Measurements from ENCODE around the gene SLIT1.
A peak's percentile ranks its signal among the peaks of the same experiment; 100 is the strongest.
"Not testable (repeated sequence)": the region's sequence is repeated elsewhere in the genome, so short reads cannot be mapped to it uniquely, and the experiment has no call there.

The SLIT1 gene

DNA sequence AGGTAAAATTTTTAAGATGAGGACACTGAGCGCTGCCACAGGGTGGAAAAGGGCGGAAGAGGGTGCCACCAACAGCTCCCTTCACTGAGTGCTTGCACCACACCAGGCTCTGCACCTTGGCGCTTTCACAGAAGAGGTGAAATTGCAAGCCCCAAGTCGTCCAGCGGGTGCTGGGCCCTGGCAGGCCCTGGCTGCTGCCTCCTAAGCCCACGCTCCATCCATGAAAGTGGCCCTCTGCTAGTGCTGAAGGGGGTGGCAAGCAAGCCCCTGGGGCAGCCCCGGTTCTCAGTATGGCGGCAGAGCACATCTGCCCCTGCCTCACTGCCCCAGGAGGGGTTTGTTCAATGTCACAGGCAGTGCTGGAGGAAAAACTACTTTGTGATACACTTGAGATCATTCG, 95.1 kb downstream of the SLIT1 start:
- DNase-seq (ENCODE audit: extremely low spot score, insufficient read length, low read depth) (no peak), FAIRE-seq (no peak)

DNA sequence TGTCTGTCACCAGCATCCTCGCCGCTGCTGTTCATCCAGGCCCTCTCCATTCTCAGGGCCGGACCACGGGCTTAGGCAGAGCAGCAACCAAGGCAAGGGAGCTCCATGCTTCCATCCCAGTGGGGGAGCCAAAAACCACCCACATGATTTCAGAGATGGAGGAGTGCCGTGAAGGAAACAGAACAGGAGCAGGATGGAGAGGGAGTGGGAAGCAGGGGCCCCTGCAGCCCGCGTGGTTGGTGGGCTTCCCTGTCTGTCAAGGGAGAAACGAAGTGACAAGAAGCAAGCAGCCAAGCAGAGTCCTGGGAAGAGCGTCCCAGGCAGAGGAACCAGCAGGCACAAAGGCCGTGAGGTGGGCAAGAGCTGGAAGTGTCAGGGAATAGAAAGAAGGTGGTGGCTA, 95.7 kb downstream of the SLIT1 start:
- DNase-seq (ENCODE audit: extremely low spot score, insufficient read length, low read depth) (no peak), FAIRE-seq (no peak)

DNA sequence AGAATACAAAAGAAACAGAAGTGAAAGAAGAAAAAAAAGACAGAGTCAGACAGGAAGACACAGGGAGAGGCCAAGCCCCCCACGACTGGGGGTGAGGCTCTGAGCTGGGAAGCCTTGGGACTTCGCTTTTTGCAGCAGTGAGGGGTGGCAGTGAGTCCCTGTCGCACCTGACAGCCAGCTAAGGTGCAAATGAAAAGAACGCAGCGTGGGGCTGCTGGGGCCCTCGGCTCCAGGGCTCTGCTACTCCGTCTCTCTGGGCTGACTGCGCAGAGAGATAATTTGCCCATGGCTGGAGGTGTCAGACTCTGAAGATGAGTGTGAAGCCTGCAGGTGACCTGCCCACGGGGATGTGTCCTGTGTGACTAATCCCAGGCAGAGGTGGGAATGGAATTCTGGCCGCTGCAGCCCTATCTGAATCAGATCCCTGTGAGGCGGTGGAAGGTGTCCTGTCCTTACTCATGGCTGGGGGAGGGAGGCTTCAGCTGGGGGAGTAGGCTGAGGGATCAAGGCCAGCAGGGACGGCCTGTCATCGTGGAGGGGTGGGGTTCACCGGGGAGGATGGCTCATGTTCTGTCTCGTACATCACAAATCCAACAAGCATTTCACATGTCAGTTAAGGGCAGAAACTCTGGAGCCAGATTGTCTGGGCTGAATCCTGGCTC, 96.4 kb downstream of the SLIT1 start:
- DNase-seq (ENCODE audit: extremely low spot score, insufficient read length, low read depth), result no peak
- FAIRE-seq, result no peak

DNA sequence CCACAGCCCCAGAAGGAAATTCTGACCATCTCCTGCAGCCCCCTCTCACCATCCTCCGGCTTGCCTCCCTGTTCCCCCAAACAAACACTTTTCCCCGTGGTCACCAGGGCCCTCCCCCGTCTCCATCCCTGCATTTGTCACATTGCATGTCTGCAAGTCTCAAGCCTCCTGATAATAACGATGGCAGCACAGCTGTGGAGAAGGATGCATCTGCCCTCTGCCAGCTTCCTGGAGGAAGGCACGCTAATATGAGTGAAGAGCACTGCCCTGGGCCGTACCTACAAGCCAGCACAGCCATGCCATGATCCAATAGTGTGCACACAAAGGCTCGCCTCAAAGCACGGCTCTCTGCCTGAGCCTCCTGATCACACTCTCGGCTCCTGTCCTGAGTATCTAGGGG, 98.5 kb downstream of the SLIT1 start:
- no peak for FAIRE-seq
- DNase-seq (ENCODE audit: extremely low spot score, insufficient read length, low read depth), result no peak

GRCh38 chr10:97086530-97086929, 99.2 kb downstream of the SLIT1 start:
- FAIRE-seq, result no peak
- no peak for DNase-seq (ENCODE audit: extremely low spot score, insufficient read length, low read depth)

GRCh38 chr10:97083228-97083829, 102.4 kb downstream of the SLIT1 start:
- DNase-seq (ENCODE audit: extremely low spot score, insufficient read length, low read depth) (no peak), FAIRE-seq (no peak)

- FAIRE-seq; DNase-seq (ENCODE audit: extremely low spot score, insufficient read length, low read depth): not testable (repeated sequence)
Observed at GRCh38 chr10:97082575-97082974, 103.2 kb downstream of the SLIT1 start.

GRCh38 chr10:97081621-97082235, 104.0 kb downstream of the SLIT1 start:
- FAIRE-seq (peak; percentile 82), DNase-seq (ENCODE audit: extremely low spot score, insufficient read length, low read depth) (peak; percentile 58)

GRCh38 chr10:97080051-97080776, 105.5 kb downstream of the SLIT1 start:
- FAIRE-seq, result no peak
- DNase-seq (ENCODE audit: extremely low spot score, insufficient read length, low read depth), result no peak

DNA sequence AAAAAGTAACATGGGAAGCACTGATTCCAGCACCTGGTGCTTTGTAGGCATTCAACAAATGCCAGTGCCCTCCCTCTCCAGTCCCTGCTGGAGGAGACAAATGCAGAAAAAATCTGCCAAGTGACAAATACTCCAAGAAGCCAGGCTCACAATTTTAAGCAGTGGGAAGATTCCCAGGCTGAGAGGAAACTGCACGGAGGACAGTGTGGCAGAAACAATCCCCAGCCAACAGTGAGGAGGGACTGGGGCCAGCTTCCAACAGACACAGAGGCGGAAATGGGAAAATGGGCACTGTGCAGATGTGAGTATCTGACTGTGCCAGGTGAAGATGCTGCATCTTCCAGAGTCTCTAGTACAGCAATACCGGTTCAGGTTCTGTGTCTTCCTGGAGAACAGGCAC, 106.3 kb downstream of the SLIT1 start:
- DNase-seq (ENCODE audit: extremely low spot score, insufficient read length, low read depth) (no peak), FAIRE-seq (no peak)

- FAIRE-seq, result no peak
Observed at GRCh38 chr10:97078938-97079445, 106.8 kb downstream of the SLIT1 start.

DNA sequence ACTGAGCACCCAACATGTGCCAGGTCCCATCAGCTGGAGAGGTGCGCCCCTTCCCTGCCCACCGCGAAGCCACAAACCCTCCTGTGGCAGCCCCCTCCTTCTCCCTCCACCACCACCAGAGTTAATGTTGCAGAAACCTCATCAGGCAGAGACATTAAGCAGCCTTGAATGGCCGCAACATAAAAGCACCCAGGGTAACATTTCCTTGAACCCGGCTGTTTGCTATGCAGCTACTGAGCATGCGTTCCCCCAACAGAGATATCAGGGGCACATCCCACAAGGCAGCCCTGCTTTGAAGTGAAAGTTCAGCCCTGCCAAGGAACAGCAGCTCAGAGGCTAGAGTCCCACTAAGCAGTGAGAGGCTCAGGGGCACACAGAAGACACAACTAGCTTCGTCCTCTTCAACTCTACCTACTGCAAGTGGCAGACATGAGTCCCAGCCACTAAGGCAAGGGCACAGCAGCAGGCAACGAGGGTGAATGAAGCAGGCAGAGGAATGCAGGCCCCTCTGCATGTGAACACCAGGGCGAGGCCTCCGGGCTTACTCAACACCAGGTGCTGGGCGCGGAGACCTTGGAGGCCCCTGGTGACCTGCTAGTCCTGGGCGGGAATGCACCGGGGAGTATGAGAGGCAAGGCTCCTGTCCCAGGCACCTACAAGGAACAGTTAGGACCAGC, 107.4 kb downstream of the SLIT1 start:
- no peak for DNase-seq (ENCODE audit: extremely low spot score, insufficient read length, low read depth)
- FAIRE-seq, result no peak

More at GRCh38 chr10:97078938-97079445, 106.8 kb downstream of the SLIT1 start:
- no peak for DNase-seq (ENCODE audit: extremely low spot score, insufficient read length, low read depth)

- FAIRE-seq (no peak), DNase-seq (ENCODE audit: extremely low spot score, insufficient read length, low read depth) (no peak)
Observed at GRCh38 chr10:97076781-97077180, 109.0 kb downstream of the SLIT1 start.

DNA sequence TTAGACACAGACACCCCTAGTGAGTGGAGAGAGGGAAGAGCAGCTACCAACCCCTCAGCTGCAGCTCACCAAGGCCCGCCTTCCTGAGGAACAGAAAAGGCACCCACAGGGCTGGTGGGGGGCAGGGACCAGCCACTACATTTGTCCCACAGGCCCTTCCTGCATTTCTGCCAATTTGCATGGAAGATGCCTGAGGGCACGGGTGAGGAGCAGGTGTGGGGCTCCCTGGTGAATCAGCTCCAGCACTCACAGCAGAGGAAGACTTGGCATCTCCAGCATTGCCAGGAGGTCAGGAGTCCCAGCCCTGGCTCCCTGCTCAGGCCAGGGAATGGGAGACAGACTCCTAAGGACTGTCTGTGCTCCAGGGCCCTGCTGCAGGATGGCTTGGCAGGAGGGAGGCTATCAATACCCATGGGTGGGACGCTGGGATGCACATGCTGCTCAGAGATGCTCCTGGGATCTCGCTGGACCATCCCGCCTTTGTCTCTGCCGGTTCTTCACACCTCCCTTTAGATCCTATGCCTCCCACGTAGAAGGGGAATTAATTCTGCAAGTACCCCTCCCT, 109.7 kb downstream of the SLIT1 start:
- no peak for DNase-seq (ENCODE audit: extremely low spot score, insufficient read length, low read depth)

GRCh38 chr10:97075421-97075820, 110.3 kb downstream of the SLIT1 start:
- FAIRE-seq (no peak), DNase-seq (ENCODE audit: extremely low spot score, insufficient read length, low read depth) (no peak)

More for the DNA sequence above, 109.7 kb downstream of the SLIT1 start:
- FAIRE-seq, result no peak

- no peak for DNase-seq (ENCODE audit: extremely low spot score, insufficient read length, low read depth)
- no peak for FAIRE-seq
Observed at GRCh38 chr10:97074256-97075145, 111.3 kb downstream of the SLIT1 start.

- peak; percentile 63 for DNase-seq (ENCODE audit: extremely low spot score, insufficient read length, low read depth)
- FAIRE-seq, result peak; percentile 91
Observed at GRCh38 chr10:97072851-97073665, 112.7 kb downstream of the SLIT1 start.

GRCh38 chr10:97071496-97071895, 114.3 kb downstream of the SLIT1 start:
- no peak for FAIRE-seq
- no peak for DNase-seq (ENCODE audit: extremely low spot score, insufficient read length, low read depth)

Data from GM18507 (cell line).